NCI-H2107 (cell line): ENCODE measurements around the gene MYLK.

ENCODE experiments used
- DNase-seq: peaks from one replicate; lab custom pipeline; 2025; lab: John Stamatoyannopoulos, UW

MYLK gene

GRCh38 chr3:123587401-123587800 lies 296.7 kb downstream of the MYLK start:
- no peak for DNase-seq

GRCh38 chr3:123586968-123587367 lies 297.2 kb downstream of the MYLK start:
- no peak for DNase-seq

GRCh38 chr3:123586131-123586530 lies 298.0 kb downstream of the MYLK start:
- DNase-seq = peak; percentile 47

GRCh38 chr3:123584988-123585937 lies 298.9 kb downstream of the MYLK start, which contains the start of gene HACD2:
Gene HACD2, minus strand, starts transcription at chr3:123585053. Its CDS starts 26 bp downstream, at chr3:123585027.
- DNase-seq = peak; percentile 98

GRCh38 chr3:123584284-123584987 lies 299.7 kb downstream of the MYLK start:
- DNase-seq = peak; percentile 75

- no peak for DNase-seq
Measured at GRCh38 chr3:123583561-123583960, 300.6 kb downstream of the MYLK start.

GRCh38 chr3:123582315-123582714 lies 301.8 kb downstream of the MYLK start:
- no peak for DNase-seq

GRCh38 chr3:123576122-123576521 lies 308.0 kb downstream of the MYLK start:
- no peak for DNase-seq

- DNase-seq = no peak
Measured at GRCh38 chr3:123571973-123572365, 312.2 kb downstream of the MYLK start.

- DNase-seq = no peak
Measured at GRCh38 chr3:123571264-123571972, 312.7 kb downstream of the MYLK start.

GRCh38 chr3:123568875-123569274 lies 315.3 kb downstream of the MYLK start:
- no peak for DNase-seq

GRCh38 chr3:123568034-123568433 lies 316.1 kb downstream of the MYLK start:
- DNase-seq = no peak

GRCh38 chr3:123564056-123564455 lies 320.1 kb downstream of the MYLK start:
- DNase-seq = no peak

GRCh38 chr3:123562547-123562946 lies 321.6 kb downstream of the MYLK start:
- no peak for DNase-seq

- DNase-seq = no peak
Measured at GRCh38 chr3:123561188-123561587, 322.9 kb downstream of the MYLK start.
